Fibroblast of lung (primary cell): ENCODE measurements around the gene STX5. TPM values are rescaled to one million over a fixed set of nuclear protein-coding genes. Genes with fewer than 3 reads are reported as not detected.
A peak's percentile ranks its signal among the peaks of the same experiment; 100 is the strongest.
"Not testable (repeated sequence)": the region's sequence is repeated elsewhere in the genome, so short reads cannot be mapped to it uniquely, and the experiment has no call there.

ENCODE experiments used
- DNase-seq, 2 donors: peaks; one replicate each; pipeline versions ENCODE4 v3.0.0 to v3.0.0-alpha.2; 2010; ENCODE audit warnings: low read depth in 2 of 2
- H2AFZ ChIP-seq: 2 replicates; pipeline ENCODE4 v1.5.1; 2012; ENCODE audit warnings: low read length, control low read depth, inconsistent platforms
- H3K27ac ChIP-seq: 2 replicates; pipeline ENCODE4 v1.5.1; 2011; ENCODE audit warnings: low read length, control low read depth; ENCODE audit not compliant: insufficient read depth
- H3K27me3 ChIP-seq: 2 replicates; pipeline ENCODE4 v1.5.1; 2011; ENCODE audit warnings: mild to moderate bottlenecking, low read length; ENCODE audit not compliant: control insufficient read depth, insufficient read depth
- H3K36me3 ChIP-seq: 2 replicates; pipeline ENCODE4 v1.5.1; 2011; ENCODE audit warnings: low read length; ENCODE audit not compliant: control insufficient read depth, insufficient read depth
- H3K4me1 ChIP-seq: 2 replicates; pipeline ENCODE4 v1.5.1; 2011; ENCODE audit warnings: low read length; ENCODE audit not compliant: control insufficient read depth, insufficient read depth; ENCODE audit errors: extremely low read depth
- H3K4me2 ChIP-seq: 2 replicates; pipeline ENCODE4 v1.5.1; 2011; ENCODE audit warnings: low read length, control low read depth; ENCODE audit not compliant: insufficient read depth; ENCODE audit errors: extremely low read depth
- H3K4me3 ChIP-seq, 4 experiments: fragments of 200-600 bp in 1 of 4; sonication (generic) in 1 of 4; replicated peaks in 1 of 4; 2 replicates each; pipeline ENCODE4 v1.5.1; 2011 to 2016; ENCODE audit warnings: low read length in 4 of 4, low read depth in 3 of 4, mild to moderate bottlenecking in 3 of 4, control low read depth in 2 of 4, inconsistent platforms in 1 of 4, mixed read lengths in 1 of 4; ENCODE audit not compliant: insufficient read depth in 1 of 4; ENCODE audit errors: control extremely low read depth in 1 of 4
- H3K79me2 ChIP-seq: 2 replicates; pipeline ENCODE4 v1.5.1; 2012; ENCODE audit warnings: mild to moderate bottlenecking, low read length, inconsistent platforms; ENCODE audit not compliant: control insufficient read depth, insufficient read depth
- H3K9ac ChIP-seq: 2 replicates; pipeline ENCODE4 v1.5.1; 2011; ENCODE audit warnings: mild to moderate bottlenecking, low read length, control low read depth; ENCODE audit not compliant: insufficient read depth
- H3K9me3 ChIP-seq: 2 replicates; pipeline ENCODE4 v1.5.1; 2012; ENCODE audit warnings: low read depth, low read length; ENCODE audit not compliant: control insufficient read depth, insufficient read depth
- H4K20me1 ChIP-seq: 2 replicates; pipeline ENCODE4 v1.5.1; 2011; ENCODE audit warnings: low read length; ENCODE audit not compliant: control insufficient read depth, insufficient read depth; ENCODE audit errors: extremely low read depth
- EZH2 ChIP-seq: IDR thresholded peaks from 2 replicates; pipeline ENCODE4 v1.5.1; 2012; ENCODE audit warnings: low read length, control low read depth, mild to moderate bottlenecking; ENCODE audit errors: missing control alignments
- polyA plus RNA-seq, 2 donors: library from polyadenylated mRNA; depleted of rRNA in 1 of 2; stranded (reverse) in 1 of 2; unstranded in 1 of 2; fragments of >200 nt; gene quantifications; 2 replicates each; pipeline ENCODE4 v1.2.1, GENCODE V29; 2011 to 2012; ENCODE audit warnings: missing spikeins in 1 of 2
- total RNA-seq: library from RNA; depleted of rRNA; stranded (reverse); fragments of >200 nt; gene quantifications from 2 replicates; pipeline ENCODE4 v1.2.1, GENCODE V29; 2014
- TF ChIP-seq, protein P1 (sequence below), 2 donors: IDR thresholded peaks in 1 of 2; conservative IDR thresholded peaks in 1 of 2; 1 replicate in 1 of 2; 2 replicates in 1 of 2; pipeline ENCODE4 v1.5.1; 2011 to 2012; ENCODE audit warnings: low read length in 2 of 2, control low read depth in 1 of 2, inconsistent platforms in 1 of 2, low read depth in 1 of 2, mild to moderate bottlenecking in 1 of 2

The STX5 gene
- total and polyA plus RNA-seq, 2 donors (not counting 1 experiment from before 2014, with no cell fraction given) = 44.9 to 48.9 TPM

DNA sequence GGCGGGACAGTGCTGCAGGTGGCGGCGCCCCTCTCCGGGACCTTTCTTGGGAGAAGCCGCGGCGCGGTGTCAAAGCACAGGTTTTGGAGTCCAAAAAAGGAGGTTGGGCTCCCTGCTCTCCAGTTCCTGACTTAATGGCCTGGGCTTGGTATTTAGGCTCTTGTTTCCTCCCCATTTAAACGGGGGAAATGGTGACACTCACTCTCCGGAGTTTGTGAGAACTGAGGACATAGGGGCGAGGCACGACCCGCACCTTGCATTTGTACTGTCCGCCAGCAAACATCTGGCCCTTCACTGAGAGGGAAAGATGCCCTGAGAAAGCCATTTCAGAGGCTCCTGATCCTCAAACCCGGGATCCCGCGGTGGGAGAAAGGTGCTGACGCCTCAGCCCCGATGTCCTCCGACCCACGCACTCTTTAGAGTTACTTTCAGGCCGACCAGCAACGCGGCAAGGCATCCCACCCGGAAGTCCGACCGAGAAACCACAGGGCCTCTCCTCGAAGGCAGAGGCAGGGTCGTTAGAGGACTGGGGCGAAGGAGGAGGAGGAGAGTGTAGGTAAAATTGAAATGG lies 10.4 kb upstream of the STX5 start:
- DNase-seq = peak; percentile 22 to 27
- TF ChIP-seq, protein P1, sequence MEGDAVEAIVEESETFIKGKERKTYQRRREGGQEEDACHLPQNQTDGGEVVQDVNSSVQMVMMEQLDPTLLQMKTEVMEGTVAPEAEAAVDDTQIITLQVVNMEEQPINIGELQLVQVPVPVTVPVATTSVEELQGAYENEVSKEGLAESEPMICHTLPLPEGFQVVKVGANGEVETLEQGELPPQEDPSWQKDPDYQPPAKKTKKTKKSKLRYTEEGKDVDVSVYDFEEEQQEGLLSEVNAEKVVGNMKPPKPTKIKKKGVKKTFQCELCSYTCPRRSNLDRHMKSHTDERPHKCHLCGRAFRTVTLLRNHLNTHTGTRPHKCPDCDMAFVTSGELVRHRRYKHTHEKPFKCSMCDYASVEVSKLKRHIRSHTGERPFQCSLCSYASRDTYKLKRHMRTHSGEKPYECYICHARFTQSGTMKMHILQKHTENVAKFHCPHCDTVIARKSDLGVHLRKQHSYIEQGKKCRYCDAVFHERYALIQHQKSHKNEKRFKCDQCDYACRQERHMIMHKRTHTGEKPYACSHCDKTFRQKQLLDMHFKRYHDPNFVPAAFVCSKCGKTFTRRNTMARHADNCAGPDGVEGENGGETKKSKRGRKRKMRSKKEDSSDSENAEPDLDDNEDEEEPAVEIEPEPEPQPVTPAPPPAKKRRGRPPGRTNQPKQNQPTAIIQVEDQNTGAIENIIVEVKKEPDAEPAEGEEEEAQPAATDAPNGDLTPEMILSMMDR (conservative IDR thresholded peaks at IDR 0.05 in 1 of 2, IDR thresholded peaks at IDR 0.05 in 1 of 2; ENCODE audit: low read depth in 1 of 2, low read length in 2 of 2) = no peak
- no peak for TF ChIP-seq EZH2

DNA sequence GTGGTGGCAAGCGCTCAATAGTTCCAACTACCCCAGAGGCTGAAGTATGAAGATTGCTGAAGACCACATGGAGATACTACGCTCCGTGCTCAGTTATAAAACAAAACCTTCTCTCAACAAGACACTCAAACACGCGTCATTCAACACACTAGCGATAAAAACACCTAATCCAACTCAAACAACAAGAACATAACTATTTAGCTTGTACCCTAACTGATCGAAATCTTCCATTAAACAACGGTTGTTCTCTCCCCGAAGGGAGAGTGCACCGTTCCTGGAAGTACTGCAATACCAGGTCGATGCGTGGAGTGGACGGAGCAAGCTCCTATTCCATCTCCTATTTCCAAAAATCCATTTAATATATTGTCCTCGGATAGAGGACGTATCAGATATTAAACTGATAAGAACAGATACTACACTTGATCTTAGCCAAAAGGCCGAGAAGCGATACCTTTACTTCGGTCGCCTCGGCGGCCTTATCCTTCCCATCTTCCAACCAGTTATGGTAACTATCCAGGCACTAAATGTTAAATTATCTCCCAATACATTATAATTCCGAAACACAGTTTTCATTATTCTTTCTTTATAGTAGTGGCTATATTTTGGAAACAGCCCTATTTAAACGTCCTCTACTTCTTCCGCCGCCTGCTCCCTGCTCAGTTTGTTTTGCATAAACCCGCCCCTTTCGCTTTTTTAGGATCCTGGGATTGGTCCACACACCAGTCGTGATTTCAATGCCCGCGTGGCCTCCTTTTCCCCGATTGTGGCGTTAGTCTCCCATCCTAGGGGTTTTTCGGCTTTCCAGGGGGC lies 9.7 kb upstream of the STX5 start:
- H3K9ac ChIP-seq = peak overlapping the region; percentile 74
- H4K20me1 ChIP-seq = no peaks in the 10 kb centered on the region
- no peaks in the 10 kb centered on the region for H3K9me3 ChIP-seq
- no peak for TF ChIP-seq EZH2
- no peak overlapping the region for H2AFZ ChIP-seq
- peak overlapping the region; percentile 72 for H3K4me2 ChIP-seq
- DNase-seq = peak; percentile 100
- no peaks in the 10 kb centered on the region for H3K27me3 ChIP-seq
- H3K4me1 ChIP-seq = peaks cover 5% of the 10 kb centered on the region
- peaks cover 18% of the 10 kb centered on the region for H3K79me2 ChIP-seq
- H3K27ac ChIP-seq = peak overlapping the region; percentile 97
- peak overlapping the region; percentile 0 to 93 (median 25) for H3K4me3 ChIP-seq
- H3K36me3 ChIP-seq = peaks cover under 1% of the 10 kb centered on the region

More for the DNA sequence above, 10.4 kb upstream of the STX5 start:
- H3K79me2 ChIP-seq = peaks cover 18% of the 10 kb centered on the region
- H2AFZ ChIP-seq = peak overlapping the region; percentile 56
- no peaks in the 10 kb centered on the region for H3K27me3 ChIP-seq
- peak overlapping the region; percentile 97 for H3K27ac ChIP-seq
- no peaks in the 10 kb centered on the region for H3K36me3 ChIP-seq
- peaks cover 5% of the 10 kb centered on the region for H3K4me1 ChIP-seq
- peak overlapping the region; percentile 0 to 49 (median 22) for H3K4me3 ChIP-seq
- peak overlapping the region; percentile 72 for H3K4me2 ChIP-seq
- H3K9me3 ChIP-seq = no peaks in the 10 kb centered on the region
- no peaks in the 10 kb centered on the region for H4K20me1 ChIP-seq
- peak overlapping the region; percentile 74 for H3K9ac ChIP-seq

DNA sequence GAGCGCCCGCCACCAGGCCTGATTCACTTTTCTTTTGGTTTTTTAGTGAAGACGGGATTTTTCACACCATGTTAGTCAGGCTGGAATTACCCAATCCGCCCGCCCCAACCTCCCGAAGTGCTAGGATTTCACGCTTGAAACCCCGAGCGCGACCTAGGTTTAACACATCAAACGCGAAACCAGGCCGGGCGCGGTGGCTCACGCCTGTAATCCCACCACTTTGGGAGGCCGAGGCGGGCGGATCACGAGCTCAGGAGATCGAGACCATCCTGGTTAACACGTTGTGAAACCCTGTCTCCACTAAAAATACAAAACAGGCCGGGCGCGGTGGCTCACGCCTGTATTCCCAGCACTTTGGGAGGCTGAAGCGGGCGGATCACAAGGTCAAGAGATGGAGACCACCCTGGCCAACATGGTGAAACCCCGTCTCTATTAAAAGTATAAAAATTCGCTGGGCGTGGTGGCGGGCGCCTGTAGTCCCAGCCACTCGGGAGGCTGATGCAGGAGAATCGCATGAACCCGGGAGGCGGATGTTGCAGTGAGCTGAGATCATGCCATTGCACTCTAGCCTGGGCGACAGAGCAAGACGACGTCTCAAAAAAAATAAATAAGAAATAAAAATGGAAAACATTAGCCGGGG lies 9.0 kb upstream of the STX5 start:
- Histone ChIP-seq H3K4me2 (peak overlapping the region; percentile 59), H3K79me2 (peaks cover 20% of the 10 kb centered on the region), H3K27ac (peak overlapping the region; percentile 79), H3K9ac (peak overlapping the region; percentile 21), H3K4me3 (peak overlapping the region; percentile 9 to 94 (median 53))
- not testable (repeated sequence) for H2AFZ ChIP-seq, H3K27me3 ChIP-seq, H3K4me1 ChIP-seq, H3K9me3 ChIP-seq, H4K20me1 ChIP-seq, H3K36me3 ChIP-seq
- DNase-seq = peak in 1 of 2 donors; percentile 69
